SK-N-MC (cell line): ENCODE results near the gene DTNBP1.

Experiments used
- EZH2 ChIP-seq: fragments of 200-600 bp; sonication (generic); IDR thresholded peaks from one replicate; pipeline ENCODE4 v1.6.1; 2017; ENCODE audit warnings: antibody characterized with exemption
- FOXP2 ChIP-seq: optimal IDR thresholded peaks from 2 replicates; pipeline ENCODE3; 2011; ENCODE audit warnings: mild to moderate bottlenecking, moderate library complexity; ENCODE audit not compliant: insufficient read depth; ENCODE audit errors: extremely low read length, control extremely low read depth
- POLR2AphosphoS5 ChIP-seq: IDR thresholded peaks from 2 replicates; pipeline ENCODE4 v1.6.1; 2012; ENCODE audit warnings: mild to moderate bottlenecking, low read depth, low read length, borderline replicate concordance

DNA sequence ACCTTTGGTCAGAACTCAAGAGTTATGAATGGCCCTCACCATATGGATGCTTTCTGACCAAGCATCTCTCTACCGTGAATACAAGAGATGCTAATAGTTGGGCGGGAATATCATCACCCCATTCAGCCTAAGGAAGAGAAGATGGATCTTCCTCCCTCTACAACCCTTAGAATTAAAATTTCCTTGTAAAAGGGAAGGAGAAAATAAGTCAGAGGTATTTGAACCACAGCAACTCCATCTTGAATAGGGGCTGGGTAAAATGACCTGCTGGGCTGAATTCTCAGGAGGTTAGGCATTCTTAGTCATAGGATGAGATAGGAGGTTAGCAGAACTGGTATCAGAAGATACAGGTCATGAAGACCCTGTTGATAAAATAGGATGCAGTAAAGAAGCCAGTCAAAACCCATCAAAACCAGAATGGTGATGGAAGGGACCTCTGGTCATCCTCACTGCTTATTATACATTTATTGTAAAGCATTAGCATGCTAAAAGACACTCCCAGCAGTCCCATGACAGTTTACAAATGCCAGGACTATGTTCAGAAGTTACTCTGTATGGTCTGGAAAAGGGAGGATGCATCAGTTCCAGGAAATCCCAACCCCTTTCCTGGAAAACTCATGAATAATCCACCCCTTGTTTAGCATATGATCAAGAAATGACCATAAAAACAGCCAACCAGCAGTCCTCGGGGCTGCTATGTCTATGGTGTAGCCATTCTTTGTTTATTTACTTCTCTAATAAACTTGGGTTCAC, 101.2 kb downstream of the DTNBP1 start:
- TF ChIP-seq POLR2AphosphoS5 (no peak), EZH2 (no peak), FOXP2 (no peak)
